ENCODE measurements around the gene PRMT7.
A peak's percentile ranks its signal among the peaks of the same experiment; 100 is the strongest.

PRMT7 gene

DNA sequence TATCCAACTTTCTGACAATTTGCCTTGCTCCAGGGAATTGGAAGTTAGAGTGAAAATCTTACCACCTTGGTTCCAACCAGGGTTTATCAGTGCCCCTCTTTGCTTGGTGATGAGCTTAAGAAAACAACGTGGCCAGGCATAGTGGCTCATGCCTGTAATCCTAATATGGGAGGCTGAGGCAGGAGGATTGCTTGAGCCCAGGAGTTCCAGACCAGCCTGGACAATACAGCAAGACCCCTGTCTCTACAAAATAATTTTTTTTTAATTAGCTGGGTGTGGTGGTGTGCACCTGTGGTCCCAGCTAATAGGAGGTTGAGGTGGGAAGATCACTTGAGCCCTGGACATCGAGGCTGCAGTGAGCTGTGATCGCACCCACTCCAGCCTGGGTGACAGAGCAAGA, 25.1 kb upstream of the PRMT7 start:
- Histone ChIP-seq H3K36me3 (replicated peaks in 1 of 2; ENCODE audit: control insufficient read depth in 2 of 2, insufficient read depth in 2 of 2, low read length in 2 of 2) (peaks cover 7 to 47% of the 10 kb centered on the region in 2 donors), H3K27ac (replicated peaks; ENCODE audit: low read length) (no peak overlapping the region), H4K91ac (ENCODE audit: low read depth, low read length, poor library complexity) (no peak overlapping the region), H3K23ac (ENCODE audit: low read depth, low read length, poor library complexity) (no peak overlapping the region), H2BK120ac (ENCODE audit: low read depth, low read length) (no peak overlapping the region), H3K4me2 (ENCODE audit: insufficient read depth, low read length, poor library complexity, severe bottlenecking) (no peak overlapping the region), H2BK5ac (ENCODE audit: low read length) (no peak overlapping the region), H3K9ac (ENCODE audit: low read depth, low read length, poor library complexity) (no peak overlapping the region), H3K4me1 (ENCODE audit: control insufficient read depth in 2 of 2, insufficient read depth in 1 of 2, low read depth in 1 of 2, low read length in 2 of 2) (peaks cover 0 to 1% of the 10 kb centered on the region in 2 donors), H2AFZ (ENCODE audit: low read length) (no peak overlapping the region), H2BK15ac (ENCODE audit: low read length) (no peak overlapping the region), H2AK5ac (ENCODE audit: low read depth, low read length) (no peak overlapping the region), H2BK12ac (ENCODE audit: low read length) (no peak overlapping the region), H3K18ac (ENCODE audit: low read length) (no peak overlapping the region), H3K4ac (ENCODE audit: low read length) (no peak overlapping the region), H3K9me3 (replicated peaks in 1 of 2; ENCODE audit: control insufficient read depth in 2 of 2, insufficient read depth in 1 of 2, low read depth in 1 of 2, low read length in 2 of 2) (no peaks in the 10 kb centered on the region), H3K4me3 (ENCODE audit: low read length in 2 of 2) (no peak overlapping the region), H4K8ac (ENCODE audit: low read depth, low read length) (no peak overlapping the region), H3K79me1 (ENCODE audit: low read depth, low read length) (peaks cover 4% of the 10 kb centered on the region), H3K27me3 (ENCODE audit: control insufficient read depth in 3 of 3, insufficient read depth in 3 of 3, low read depth in 1 of 3, low read length in 3 of 3) (no peaks in the 10 kb centered on the region), H3K14ac (ENCODE audit: low read length) (no peak overlapping the region)
- no peak for DNase-seq (ENCODE audit: low spot score)
- WGBS, 2 donors (ENCODE audit: extremely low coverage in 2 of 2, insufficient read length in 2 of 2, insufficient replicate concordance in 1 of 2): no CpG with 5 or more reads among the region's 3 CpGs

DNA sequence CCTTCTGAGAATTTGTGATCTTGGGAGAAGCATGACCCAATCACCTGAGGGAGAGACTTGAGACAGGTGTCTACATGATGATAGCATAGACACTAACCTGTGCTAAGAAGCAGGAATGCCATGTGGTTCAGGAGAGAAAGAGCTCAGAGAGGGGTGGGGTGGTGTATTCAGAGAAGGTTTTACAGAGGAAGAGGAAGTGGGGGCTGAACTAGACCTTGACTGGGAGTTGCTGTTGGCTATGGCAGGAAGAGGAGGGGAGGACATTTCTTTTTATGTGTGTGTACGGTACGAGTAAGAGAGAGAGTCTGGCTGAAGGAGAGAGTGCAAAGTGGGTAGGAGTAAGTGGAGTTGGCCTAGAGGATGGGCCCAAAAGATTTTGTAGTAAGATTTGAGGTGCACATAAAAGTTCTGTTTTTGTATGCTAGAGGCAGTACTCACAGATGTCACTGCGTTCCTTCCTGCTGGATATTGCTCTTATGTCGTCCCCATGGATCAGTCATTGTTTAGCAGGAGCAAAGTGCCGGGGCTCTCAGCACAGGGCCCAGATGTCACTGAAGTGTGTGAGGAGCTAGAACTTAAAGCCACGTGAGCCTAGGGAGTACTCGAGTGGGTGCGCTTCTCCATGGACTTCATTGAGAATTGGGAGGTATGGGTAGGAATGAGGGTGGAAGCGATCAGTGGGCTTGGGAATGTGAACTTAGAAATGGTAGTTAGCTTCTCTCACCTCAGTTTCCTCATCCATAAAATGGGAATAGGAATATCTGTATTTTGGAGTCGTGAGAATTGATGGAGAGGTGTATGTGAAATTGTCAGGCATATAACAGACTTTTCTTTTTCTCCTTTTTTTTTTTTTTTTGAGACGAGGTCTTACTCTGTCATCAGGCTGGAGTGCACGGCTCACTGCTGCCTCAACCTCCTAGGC, 24.4 kb upstream of the PRMT7 start:
- Histone ChIP-seq H2BK120ac (ENCODE audit: low read depth, low read length) (no peak overlapping the region), H2BK5ac (ENCODE audit: low read length) (no peak overlapping the region), H3K18ac (ENCODE audit: low read length) (no peak overlapping the region), H3K27ac (replicated peaks; ENCODE audit: low read length) (no peak overlapping the region), H3K9ac (ENCODE audit: low read depth, low read length, poor library complexity) (no peak overlapping the region), H3K27me3 (ENCODE audit: control insufficient read depth in 3 of 3, insufficient read depth in 3 of 3, low read depth in 1 of 3, low read length in 3 of 3) (no peaks in the 10 kb centered on the region), H4K91ac (ENCODE audit: low read depth, low read length, poor library complexity) (no peak overlapping the region), H3K36me3 (replicated peaks in 1 of 2; ENCODE audit: control insufficient read depth in 2 of 2, insufficient read depth in 2 of 2, low read length in 2 of 2) (peaks cover 10 to 55% of the 10 kb centered on the region in 2 donors), H4K8ac (ENCODE audit: low read depth, low read length) (no peak overlapping the region), H3K23ac (ENCODE audit: low read depth, low read length, poor library complexity) (no peak overlapping the region), H3K4ac (ENCODE audit: low read length) (no peak overlapping the region), H3K4me2 (ENCODE audit: insufficient read depth, low read length, poor library complexity, severe bottlenecking) (no peak overlapping the region), H2BK12ac (ENCODE audit: low read length) (no peak overlapping the region), H2BK15ac (ENCODE audit: low read length) (no peak overlapping the region), H3K4me1 (ENCODE audit: control insufficient read depth in 2 of 2, insufficient read depth in 1 of 2, low read depth in 1 of 2, low read length in 2 of 2) (peaks cover 0 to 1% of the 10 kb centered on the region in 2 donors), H3K9me3 (replicated peaks in 1 of 2; ENCODE audit: control insufficient read depth in 2 of 2, insufficient read depth in 1 of 2, low read depth in 1 of 2, low read length in 2 of 2) (no peaks in the 10 kb centered on the region), H3K14ac (ENCODE audit: low read length) (no peak overlapping the region), H2AK5ac (ENCODE audit: low read depth, low read length) (no peak overlapping the region), H2AFZ (ENCODE audit: low read length) (no peak overlapping the region), H3K79me1 (ENCODE audit: low read depth, low read length) (peaks cover 4% of the 10 kb centered on the region), H3K4me3 (ENCODE audit: low read length in 2 of 2) (no peak overlapping the region)
- DNase-seq (ENCODE audit: low spot score): no peak
- 100% methylated on average over 2 of the region's 12 CpGs; no CpG with 5 or more reads in 1 of the 2 donors for WGBS, 2 donors (ENCODE audit: extremely low coverage in 2 of 2, insufficient read length in 2 of 2, insufficient replicate concordance in 1 of 2)

DNA sequence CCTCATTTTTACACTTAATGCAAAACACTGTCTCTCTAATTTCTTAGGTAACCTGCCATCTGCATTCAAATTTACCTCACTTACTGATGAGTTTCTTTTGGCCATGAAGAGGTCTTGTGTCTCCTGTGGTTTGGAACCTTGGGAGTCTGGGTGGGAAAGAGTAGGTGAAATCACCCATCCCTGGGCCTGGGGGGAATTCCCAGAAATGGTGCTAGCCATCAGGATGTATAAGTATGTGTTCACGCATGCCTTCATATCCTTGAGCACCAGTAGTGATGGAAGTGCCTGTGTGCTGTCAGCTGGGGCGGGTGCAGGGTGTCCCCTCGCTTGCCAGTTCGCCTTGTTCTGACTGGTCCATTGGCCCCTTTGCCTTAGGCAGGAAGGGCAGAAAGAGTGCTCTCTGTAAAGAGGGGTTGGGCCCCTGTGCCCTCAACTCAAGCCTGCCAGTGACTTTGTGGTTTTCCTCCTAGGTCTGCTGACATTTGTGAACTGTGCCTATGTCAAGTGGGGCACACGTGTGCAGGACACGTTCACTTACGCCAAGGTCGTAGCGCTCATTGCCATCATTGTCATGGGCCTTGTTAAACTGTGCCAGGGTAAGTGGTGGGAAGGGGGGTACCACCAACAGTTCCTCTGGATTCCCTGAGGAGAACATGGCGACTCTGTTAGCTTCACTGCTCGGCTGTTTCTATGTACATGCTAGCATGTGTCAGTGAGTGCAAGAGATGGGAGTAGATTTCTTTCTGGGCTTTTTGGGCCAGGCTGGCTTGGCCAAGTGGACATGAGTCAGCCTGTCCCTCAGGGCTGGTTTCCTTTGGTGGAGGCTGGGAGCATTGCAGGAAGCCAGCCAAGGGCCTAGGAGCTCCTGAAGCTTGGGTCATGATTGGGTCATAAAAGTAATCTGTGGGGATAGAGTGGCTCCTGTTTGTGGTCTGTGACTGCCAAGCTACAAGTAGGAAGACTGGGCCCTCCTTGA, 23.3 kb upstream of the PRMT7 start:
- no peak overlapping the region for H2AFZ ChIP-seq (ENCODE audit: low read length)
- no peak overlapping the region for H2BK15ac ChIP-seq (ENCODE audit: low read length)
- H3K14ac ChIP-seq (ENCODE audit: low read length): no peak overlapping the region
- H3K23ac ChIP-seq (ENCODE audit: low read depth, low read length, poor library complexity): peak overlapping the region; percentile 26
- no peak overlapping the region for H3K27ac ChIP-seq (replicated peaks; ENCODE audit: low read length)
- no peak overlapping the region for H3K4me3 ChIP-seq (ENCODE audit: low read length in 2 of 2)
- H2BK12ac ChIP-seq (ENCODE audit: low read length): no peak overlapping the region
- H3K18ac ChIP-seq (ENCODE audit: low read length): no peak overlapping the region
- H2AK5ac ChIP-seq (ENCODE audit: low read depth, low read length): no peak overlapping the region
- no peaks in the 10 kb centered on the region for H3K27me3 ChIP-seq (ENCODE audit: control insufficient read depth in 3 of 3, insufficient read depth in 3 of 3, low read depth in 1 of 3, low read length in 3 of 3)
- H3K4me2 ChIP-seq (ENCODE audit: insufficient read depth, low read length, poor library complexity, severe bottlenecking): no peak overlapping the region
- no peak overlapping the region for H3K4ac ChIP-seq (ENCODE audit: low read length)
- peaks cover 0 to 1% of the 10 kb centered on the region in 2 donors for H3K4me1 ChIP-seq (ENCODE audit: control insufficient read depth in 2 of 2, insufficient read depth in 1 of 2, low read depth in 1 of 2, low read length in 2 of 2)
- no peak overlapping the region for H4K91ac ChIP-seq (ENCODE audit: low read depth, low read length, poor library complexity)
- no peak overlapping the region for H2BK5ac ChIP-seq (ENCODE audit: low read length)
- H3K9ac ChIP-seq (ENCODE audit: low read depth, low read length, poor library complexity): no peak overlapping the region
- DNase-seq (ENCODE audit: low spot score): no peak
- H3K9me3 ChIP-seq (replicated peaks in 1 of 2; ENCODE audit: control insufficient read depth in 2 of 2, insufficient read depth in 1 of 2, low read depth in 1 of 2, low read length in 2 of 2): no peaks in the 10 kb centered on the region
- WGBS, 2 donors (ENCODE audit: extremely low coverage in 2 of 2, insufficient read length in 2 of 2, insufficient replicate concordance in 1 of 2): no CpG with 5 or more reads among the region's 11 CpGs
- H3K36me3 ChIP-seq (replicated peaks in 1 of 2; ENCODE audit: control insufficient read depth in 2 of 2, insufficient read depth in 2 of 2, low read length in 2 of 2): peaks cover 11 to 61% of the 10 kb centered on the region in 2 donors
- peaks cover 4% of the 10 kb centered on the region for H3K79me1 ChIP-seq (ENCODE audit: low read depth, low read length)
- no peak overlapping the region for H4K8ac ChIP-seq (ENCODE audit: low read depth, low read length)
- H2BK120ac ChIP-seq (ENCODE audit: low read depth, low read length): no peak overlapping the region

Data from neuronal stem cell (in vitro differentiated cells).